PC-3 (cell line): Measurements from ENCODE around the gene VDR. TPM values are rescaled to one million over a fixed set of nuclear protein-coding genes. Genes with fewer than 3 reads are reported as not detected.

Source experiments
- ATAC-seq: fragments of 200-7000 bp; cut with Tn5 transposase; 2 replicates; pipeline ENCODE4 v1.9.1; 2020; ENCODE audit warnings: mild to moderate bottlenecking, moderate library complexity
- BruUV-seq: library from RNA; stranded (reverse); fragments of 400-500 nt; replicated peaks from 2 replicates; lab custom pipeline; 2021; lab: Mats Ljungman, UMichigan
- CTCF ChIA-PET: fragments of 300-600 bp; sonication (Branson Sonifier 250); formaldehyde crosslinking; loops from one replicate; lab custom pipeline; 2022; ENCODE audit warnings: antibody characterized with exemption; lab: Charles Lee
- POLR2A ChIA-PET: fragments of 300-600 bp; sonication (Branson Sonifier 250); formaldehyde crosslinking; loops from one replicate; lab custom pipeline; 2022; ENCODE audit warnings: antibody characterized with exemption; ENCODE audit not compliant: unreplicated experiment; lab: Charles Lee
- DNase-seq: peaks from one replicate; pipeline ENCODE4 v3.0.0-alpha.2; 2015
- H2AFZ ChIP-seq: fragments of 300-600 bp; sonication (generic); 2 replicates; pipeline ENCODE4 v1.6.0; 2016; ENCODE audit warnings: antibody characterized with exemption, low read length
- H3F3A ChIP-seq: fragments of 300-600 bp; sonication (generic); one replicate; pipeline ENCODE4 v1.6.0; 2017; ENCODE audit warnings: antibody characterized with exemption, low read length, control low read depth, mild to moderate bottlenecking; ENCODE audit not compliant: unreplicated experiment
- H3K27ac ChIP-seq: fragments of 300-600 bp; sonication (generic); 2 replicates; pipeline ENCODE4 v1.5.1; 2016; ENCODE audit warnings: mild to moderate bottlenecking, low read length
- H3K27me3 ChIP-seq: fragments of 300-600 bp; sonication (generic); 2 replicates; pipeline ENCODE4 v1.6.1; 2016; ENCODE audit warnings: low read length, mixed read lengths
- H3K36me3 ChIP-seq: fragments of 300-600 bp; sonication (generic); 2 replicates; pipeline ENCODE4 v1.6.1; 2016; ENCODE audit warnings: low read depth, mixed run types, low read length, mixed read lengths
- H3K4me1 ChIP-seq: fragments of 300-600 bp; sonication (generic); 2 replicates; pipeline ENCODE4 v1.5.1; 2016; ENCODE audit warnings: low read length; ENCODE audit not compliant: insufficient read depth
- H3K4me2 ChIP-seq: fragments of 300-600 bp; sonication (generic); 2 replicates; pipeline ENCODE4 v1.6.0; 2016; ENCODE audit warnings: low read length
- H3K4me3 ChIP-seq: fragments of 300-600 bp; sonication (generic); 2 replicates; pipeline ENCODE4 v1.5.1; 2016; ENCODE audit warnings: mild to moderate bottlenecking, low read length, mixed read lengths
- H3K79me2 ChIP-seq: fragments of 300-600 bp; sonication (generic); 2 replicates; pipeline ENCODE4 v1.6.1; 2017; ENCODE audit warnings: low read length, mixed read lengths
- H3K9ac ChIP-seq: fragments of 300-600 bp; sonication (generic); 2 replicates; pipeline ENCODE4 v1.6.0; 2016; ENCODE audit warnings: mild to moderate bottlenecking, low read length
- H3K9me2 ChIP-seq: fragments of 300-600 bp; sonication (generic); replicated peaks from 2 replicates; pipeline ENCODE4 v1.6.1; 2016; ENCODE audit warnings: mixed run types, low read length, mixed read lengths
- H3K9me3 ChIP-seq: fragments of 300-600 bp; sonication (generic); 2 replicates; pipeline ENCODE4 v1.6.1; 2016; ENCODE audit warnings: low read length, mixed read lengths
- H4K20me1 ChIP-seq: fragments of 300-600 bp; sonication (generic); 2 replicates; pipeline ENCODE4 v1.6.1; 2016; ENCODE audit warnings: low read length, mixed read lengths
- CTCF ChIP-seq: fragments of 300-600 bp; sonication (generic); conservative IDR thresholded peaks from 2 replicates; pipeline ENCODE4 v1.5.1; 2017; ENCODE audit warnings: antibody characterized with exemption, low read depth, mild to moderate bottlenecking, low read length
- EZH2 ChIP-seq: fragments of 300-600 bp; sonication (generic); IDR thresholded peaks from one replicate; pipeline ENCODE4 v1.6.1; 2017; ENCODE audit warnings: antibody characterized with exemption, mild to moderate bottlenecking, low read length; ENCODE audit not compliant: unreplicated experiment
- EZH2phosphoT487 ChIP-seq: fragments of 300-600 bp; sonication (generic); IDR thresholded peaks from 2 replicates; pipeline ENCODE4 v1.6.1; 2018; ENCODE audit warnings: mild to moderate bottlenecking, antibody characterized with exemption, low read length, borderline replicate concordance
- intact Hi-C: fragments of 100-400 bp; cut with micrococcal nuclease; formaldehyde crosslinking; loops from 2 replicates; pipeline ENCODE4 v1.9.0; 2023
- total RNA-seq: library from RNA; depleted of rRNA; stranded (reverse); fragments of >200 nt; gene quantifications from 2 replicates; pipeline ENCODE4 v1.2.3, GENCODE V29; 2014

VDR gene
- total RNA-seq, 1 experiment from 2014 or later, result 19.9 TPM

GRCh38 chr12:47834199-47834903 lies 70.4 kb downstream of the VDR start:
- no peaks in the 10 kb centered on the region for H3F3A ChIP-seq
- BruUV-seq, result no TSS peak
- DNase-seq, result no peak
- TF ChIP-seq EZH2phosphoT487 (no peak), EZH2 (no peak), CTCF (no peak)
- no peaks in the 10 kb centered on the region for H4K20me1 ChIP-seq
- no peak overlapping the region for H3K9ac ChIP-seq
- no peaks in the 10 kb centered on the region for H3K9me3 ChIP-seq
- H3K4me2 ChIP-seq, result no peak overlapping the region
- H3K4me3 ChIP-seq, result no peak overlapping the region
- H3K79me2 ChIP-seq, result no peaks in the 10 kb centered on the region
- no peak overlapping the region for H3K27ac ChIP-seq
- ChIA-PET POLR2A (no interaction called here), CTCF (no interaction called here)
- H2AFZ ChIP-seq, result no peak overlapping the region
- no peak for ATAC-seq
- H3K4me1 ChIP-seq, result peaks cover 29% of the 10 kb centered on the region
- intact Hi-C loops, result no loop called here
- H3K27me3 ChIP-seq, result no peaks in the 10 kb centered on the region
- no peaks in the 10 kb centered on the region for H3K36me3 ChIP-seq
- H3K9me2 ChIP-seq, result no peaks in the 10 kb centered on the region

- Histone ChIP-seq H3F3A (no peaks in the 10 kb centered on the region), H3K27me3 (no peaks in the 10 kb centered on the region), H3K4me2 (no peak overlapping the region), H3K9ac (no peak overlapping the region), H4K20me1 (no peaks in the 10 kb centered on the region), H3K4me1 (peaks cover 35% of the 10 kb centered on the region), H3K9me3 (no peaks in the 10 kb centered on the region), H3K79me2 (no peaks in the 10 kb centered on the region), H3K9me2 (no peaks in the 10 kb centered on the region), H2AFZ (no peak overlapping the region), H3K4me3 (no peak overlapping the region), H3K36me3 (no peaks in the 10 kb centered on the region), H3K27ac (no peak overlapping the region)
- ATAC-seq (no peak), DNase-seq (no peak)
- intact Hi-C loops, result no loop called here
- ChIA-PET POLR2A (no interaction called here), CTCF (no interaction called here)
- no TSS peak for BruUV-seq
- TF ChIP-seq EZH2, result no peak
- no peak for TF ChIP-seq EZH2phosphoT487
- TF ChIP-seq CTCF, result no peak
These were observed 71.2 kb downstream of the VDR start for GRCh38 chr12:47833591-47834012.

GRCh38 chr12:47832263-47832933 lies 72.4 kb downstream of the VDR start:
- TF ChIP-seq EZH2, result no peak
- TF ChIP-seq CTCF, result no peak
- TF ChIP-seq EZH2phosphoT487, result no peak
- CTCF ChIA-PET, result no interaction called here
- Histone ChIP-seq H3K79me2 (no peaks in the 10 kb centered on the region), H3K4me3 (no peak overlapping the region), H3K9me2 (no peaks in the 10 kb centered on the region), H3K27me3 (no peaks in the 10 kb centered on the region), H3K4me2 (no peak overlapping the region), H3K4me1 (peaks cover 39% of the 10 kb centered on the region), H3F3A (no peaks in the 10 kb centered on the region), H3K9me3 (no peaks in the 10 kb centered on the region), H3K9ac (no peak overlapping the region), H2AFZ (no peak overlapping the region), H3K36me3 (no peaks in the 10 kb centered on the region), H3K27ac (no peak overlapping the region), H4K20me1 (no peaks in the 10 kb centered on the region)
- ATAC-seq, result no peak
- BruUV-seq, result no TSS peak
- intact Hi-C loops, result no loop called here
- POLR2A ChIA-PET, result no interaction called here
- DNase-seq, result no peak
